GM18517 (cell line): ENCODE data around the gene PLD4.
"Not testable (repeated sequence)": the region's sequence is repeated elsewhere in the genome, so short reads cannot be mapped to it uniquely, and the experiment has no call there.

Source experiments
- ATAC-seq: cut with Tn5 transposase; IDR thresholded peaks from one replicate; pipeline ENCODE4 v1.9.1; 2021; ENCODE audit warnings: mild to moderate bottlenecking, moderate library complexity; ENCODE audit not compliant: unreplicated experiment

Gene PLD4

DNA sequence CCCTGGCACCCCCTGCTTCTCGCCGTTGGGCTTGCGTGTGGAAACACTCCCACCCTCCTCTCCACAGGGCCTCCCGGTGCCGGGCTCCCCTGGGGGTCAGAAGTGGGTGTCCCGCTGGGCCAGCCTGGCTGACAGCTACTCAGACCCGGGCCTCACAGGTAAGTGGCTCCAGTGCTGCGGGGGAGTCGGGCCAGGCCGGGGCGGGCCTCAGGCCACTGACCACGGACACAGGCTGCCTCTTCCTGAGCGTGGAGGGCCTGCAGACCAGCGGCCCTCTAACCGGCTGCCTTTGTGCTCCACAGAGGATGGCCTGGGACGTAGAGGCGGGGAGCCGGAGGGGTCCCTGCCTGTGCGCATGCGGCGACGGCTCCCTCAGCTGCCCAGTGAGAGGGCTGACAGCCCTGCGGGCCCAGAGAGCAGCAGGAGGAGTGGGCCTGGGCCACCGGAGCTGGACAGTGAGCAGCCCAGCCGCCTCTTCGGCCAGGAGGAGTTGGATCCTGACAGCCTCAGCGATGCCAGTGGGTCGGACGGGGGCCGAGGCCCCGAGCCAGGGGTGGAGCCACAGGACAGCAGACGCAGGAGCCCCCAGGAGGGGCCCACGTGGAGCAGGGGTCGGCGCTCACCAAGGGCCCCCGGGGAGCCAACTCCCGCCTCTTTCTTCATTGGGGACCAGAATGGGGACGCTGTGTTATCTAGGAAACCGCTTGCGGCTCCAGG is 38.5 kb upstream of the PLD4 start:
- no peak for ATAC-seq

GRCh38 chr14:104886690-104887622 is 37.7 kb upstream of the PLD4 start:
- no peak for ATAC-seq

DNA sequence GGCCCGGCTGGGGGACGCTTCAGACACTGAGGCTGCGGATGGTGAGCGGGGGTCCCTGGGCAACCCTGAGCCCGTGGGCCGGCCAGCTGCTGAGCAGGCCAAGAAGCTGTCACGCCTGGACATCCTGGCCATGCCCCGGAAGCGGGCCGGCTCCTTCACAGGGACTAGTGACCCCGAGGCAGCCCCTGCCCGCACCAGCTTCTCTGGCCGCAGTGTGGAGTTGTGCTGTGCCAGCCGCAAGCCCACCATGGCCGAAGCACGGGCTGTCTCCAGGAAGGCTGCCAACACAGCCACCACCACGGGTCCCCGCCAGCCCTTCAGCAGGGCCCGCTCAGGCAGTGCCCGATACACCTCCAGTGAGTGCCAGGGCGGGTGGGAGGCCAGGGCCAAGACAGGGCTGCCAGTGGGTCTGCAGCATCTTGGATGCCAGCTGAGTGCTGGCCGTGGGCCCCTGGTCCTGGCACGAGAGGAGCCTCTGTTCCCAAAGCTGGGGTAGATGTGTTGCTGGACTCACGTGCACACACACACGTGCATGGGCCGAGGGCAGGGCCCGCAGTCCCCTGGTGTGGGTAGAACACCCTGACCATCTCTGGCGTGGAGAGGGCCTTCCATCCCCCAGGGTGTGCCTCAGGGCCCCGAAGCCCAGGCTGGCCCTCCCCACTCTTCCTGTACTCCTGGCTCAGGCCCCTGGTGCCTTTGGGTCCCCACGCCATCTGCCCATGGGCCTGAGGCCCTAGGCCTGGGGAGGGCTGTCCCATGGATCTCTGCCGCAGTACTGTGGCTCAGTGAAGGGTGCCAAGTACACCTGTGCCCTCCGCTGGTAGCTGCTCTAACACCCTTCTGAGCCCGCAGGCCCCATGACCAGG is 36.8 kb upstream of the PLD4 start:
- ATAC-seq: no peak

GRCh38 chr14:104888489-104889374 is 35.9 kb upstream of the PLD4 start:
- ATAC-seq: no peak

- ATAC-seq: no peak
Observed at GRCh38 chr14:104889375-104889757, 35.3 kb upstream of the PLD4 start.

GRCh38 chr14:104890292-104890691 is 34.4 kb upstream of the PLD4 start:
- not testable (repeated sequence) for ATAC-seq

DNA sequence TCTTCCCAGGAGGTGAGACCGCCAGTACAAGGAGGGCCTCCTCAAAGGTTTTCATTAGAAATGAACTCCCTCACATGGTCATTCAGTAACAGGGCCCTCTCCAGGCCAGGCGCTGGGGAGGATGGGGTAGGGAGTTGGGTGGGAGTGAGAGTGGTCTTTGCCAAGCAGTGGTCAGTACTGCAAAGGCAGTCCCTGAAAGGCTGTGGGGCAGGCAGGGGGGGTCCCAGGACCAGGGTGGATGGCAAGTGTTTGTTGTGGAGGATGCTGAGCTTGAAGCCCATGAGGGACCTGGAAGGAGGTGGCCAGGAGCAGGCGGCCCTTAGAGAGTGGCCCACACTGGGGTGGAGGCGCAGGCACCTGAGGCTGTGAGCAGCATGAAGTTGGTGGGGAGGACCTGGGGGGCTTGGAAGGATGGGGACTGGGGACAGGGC is 33.5 kb upstream of the PLD4 start:
- no peak for ATAC-seq

- no peak for ATAC-seq
Observed at GRCh38 chr14:104891664-104892530, 32.8 kb upstream of the PLD4 start.

DNA sequence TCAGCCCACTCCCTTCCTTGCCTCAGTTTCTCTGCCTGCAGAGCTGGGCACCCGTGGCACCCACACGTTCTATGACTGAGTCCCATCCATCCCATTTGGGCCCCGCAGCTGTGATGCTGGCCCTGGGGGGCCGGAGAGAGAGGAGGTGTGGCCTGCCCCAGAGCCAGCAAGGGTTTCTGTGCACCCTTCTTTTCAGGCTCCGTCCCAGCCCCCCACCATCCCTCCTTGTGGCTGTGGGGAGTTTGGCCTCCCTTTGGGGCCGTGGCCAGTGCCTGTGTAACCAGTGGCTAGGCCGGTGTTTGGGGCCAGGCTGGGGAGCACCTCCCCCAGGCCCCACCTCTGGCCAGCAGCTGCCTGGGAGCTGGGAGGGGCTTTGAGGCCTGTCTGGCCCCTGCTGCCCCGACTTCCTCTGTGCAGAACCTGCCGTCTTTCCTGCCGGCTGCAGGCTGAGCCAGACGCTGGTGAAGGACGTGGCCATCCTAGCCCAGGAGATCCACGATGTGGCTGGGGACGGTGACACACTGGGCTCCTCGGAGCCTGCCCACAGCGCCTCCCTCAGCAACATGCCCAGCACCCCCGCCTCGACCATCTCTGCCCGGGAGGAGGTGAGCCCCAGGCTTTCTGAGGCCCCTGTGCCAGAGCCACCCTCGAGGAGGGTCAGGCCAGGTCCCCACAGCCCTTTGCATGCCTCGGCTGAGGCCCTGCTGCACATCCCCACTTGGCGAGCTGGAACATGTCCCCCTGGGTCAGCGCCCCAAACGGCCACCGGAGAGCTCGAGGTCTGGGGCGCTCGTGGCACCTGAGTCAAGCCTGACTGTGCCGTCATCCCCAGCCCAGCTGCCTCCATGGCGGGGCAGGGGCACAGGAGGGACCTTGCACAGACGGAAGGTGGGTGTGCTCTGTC is 31.9 kb upstream of the PLD4 start:
- no peak for ATAC-seq

- no peak for ATAC-seq
Observed at GRCh38 chr14:104893435-104894207, 31.1 kb upstream of the PLD4 start.

GRCh38 chr14:104894331-104895206 is 30.1 kb upstream of the PLD4 start:
- no peak for ATAC-seq

GRCh38 chr14:104895207-104895785 is 29.4 kb upstream of the PLD4 start:
- ATAC-seq: no peak

DNA sequence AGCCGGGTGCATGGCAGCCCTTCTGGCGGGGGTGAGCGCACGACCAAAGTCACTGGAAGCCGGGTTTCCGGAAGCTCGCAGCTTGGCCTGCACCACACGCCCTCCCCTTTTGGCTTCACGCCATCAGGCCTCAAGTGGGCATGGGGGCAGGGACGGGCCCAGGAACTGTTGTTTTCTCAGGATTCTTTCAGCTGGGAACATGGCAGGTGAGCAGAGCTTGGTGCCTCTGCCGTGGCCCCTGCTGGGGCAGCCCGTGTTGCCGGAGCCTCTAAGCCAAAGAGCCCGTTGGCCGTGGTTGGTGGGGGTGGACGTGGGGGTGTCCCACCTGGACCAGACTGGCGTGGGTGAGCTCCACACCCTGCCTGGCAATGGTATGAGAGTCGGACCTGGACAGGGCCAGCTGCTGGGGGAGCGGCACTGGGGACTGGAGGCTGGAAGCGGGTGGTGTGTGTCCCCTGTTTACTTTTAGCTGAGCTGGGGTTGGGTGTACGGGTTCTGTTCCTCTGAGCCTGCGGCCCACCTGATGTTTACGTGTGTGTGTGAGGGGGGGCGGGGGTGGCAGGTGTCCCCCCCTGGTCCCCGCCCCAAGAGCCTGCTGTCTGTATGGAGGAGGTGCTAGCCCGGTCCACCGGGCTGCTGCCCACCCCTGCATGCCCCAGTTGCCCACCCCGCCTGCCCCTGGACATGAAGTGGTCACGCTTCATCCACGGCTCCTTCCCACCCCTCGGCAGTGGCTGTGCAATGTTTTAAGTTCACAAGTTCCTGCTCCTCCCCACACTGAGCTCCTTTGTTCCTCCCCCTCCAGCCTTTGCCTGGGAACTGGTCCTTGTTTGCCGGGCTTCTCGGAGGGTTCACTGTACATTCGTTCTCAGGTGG is 28.7 kb upstream of the PLD4 start:
- ATAC-seq: no peak

GRCh38 chr14:104897330-104898194 is 27.1 kb upstream of the PLD4 start:
- ATAC-seq: no peak
